Heart right ventricle (tissue), 16 donors: Measurements from ENCODE around the gene PCMTD2. TPM values are rescaled to one million over a fixed set of nuclear protein-coding genes. Genes with fewer than 3 reads are reported as not detected.

Experiments
- ATAC-seq, 8 donors: fragments of 200-7000 bp; cut with Tn5 transposase; one replicate each; pipeline ENCODE4 v1.9.1; 2020; ENCODE audit warnings: mild to moderate bottlenecking in 8 of 8, moderate library complexity in 8 of 8, moderate number of reproducible peaks in 1 of 8
- DNase-seq, 2 donors: peaks; one replicate each; pipeline ENCODE4 v3.0.0-alpha.2; 2020
- H3K27ac ChIP-seq, 10 donors: fragments of 200-600 bp; sonication (generic) in 2 of 10; one replicate each; pipeline versions ENCODE4 v1.5.0 to v1.8.0; 2020 to 2022; ENCODE audit warnings: mild to moderate bottlenecking in 3 of 10
- H3K27me3 ChIP-seq, 7 donors: fragments of 200-600 bp; one replicate each; pipeline ENCODE4 v1.8.0; 2021 to 2022; ENCODE audit warnings: mild to moderate bottlenecking in 2 of 7
- H3K36me3 ChIP-seq, 9 donors: fragments of 200-600 bp; sonication (generic) in 1 of 9; one replicate each; pipeline versions ENCODE4 v1.5.0 to v1.8.0; 2020 to 2022; ENCODE audit warnings: mild to moderate bottlenecking in 2 of 9
- H3K4me1 ChIP-seq, 9 donors: fragments of 200-600 bp; sonication (generic) in 1 of 9; one replicate each; pipeline versions ENCODE4 v1.5.0 to v1.8.0; 2020 to 2022; ENCODE audit warnings: mild to moderate bottlenecking in 4 of 9
- H3K4me3 ChIP-seq, 10 donors: fragments of 200-600 bp; sonication (generic) in 2 of 10; one replicate each; pipeline versions ENCODE4 v1.5.0 to v1.8.0; 2020 to 2022; ENCODE audit warnings: mild to moderate bottlenecking in 7 of 10, moderate library complexity in 2 of 10
- H3K9me3 ChIP-seq, 11 donors: fragments of 200-600 bp in 10 of 11; sonication (generic) in 2 of 11; one replicate each; pipeline versions ENCODE4 v1.5.0 to v1.8.0; 2013 to 2022; ENCODE audit warnings: mild to moderate bottlenecking in 2 of 11, control low read depth in 1 of 11, moderate library complexity in 1 of 11
- CTCF ChIP-seq, 9 donors: fragments of 200-600 bp; sonication (generic) in 2 of 9; IDR thresholded peaks; one replicate each; pipeline versions ENCODE4 v1.5.0 to v1.8.0; 2021 to 2022; ENCODE audit warnings: antibody characterized with exemption in 9 of 9, mild to moderate bottlenecking in 5 of 9, moderate library complexity in 1 of 9
- WGBS, 2 donors: extraction: QIAGEN DNeasy Blood & Tissue Kit; methylation state at CpG; one replicate each; pipeline ENCODE4 v1.1.7; 2013; ENCODE audit warnings: inconsistent platforms in 1 of 2; 5-methylcytosine and 5-hydroxymethylcytosine counted together
- intact Hi-C, 10 donors: fragments of 100-400 bp; cut with DNase I; formaldehyde crosslinking; loops; one replicate each; pipeline versions ENCODE4 v1.11.1 to v1.14.2; 2022
- polyA plus RNA-seq, 2 donors: library from polyadenylated mRNA; stranded (reverse); fragments of 200-250 nt; gene quantifications; one replicate each; pipeline ENCODE4 v1.2.3, GENCODE V29; 2013
- total RNA-seq, 10 donors: library from RNA; stranded (reverse); fragmentation: NEBNext Ultra II Directional in 3 of 10; extraction: Animal tissue kit (Norgen Biotek cat#: 25700) in 3 of 10; gene quantifications; one replicate each; pipeline versions ENCODE4 v1.2.1 to v1.2.4, GENCODE V29; 2021 to 2023
- donor health status: Arrhythmogenic right ventricular cardiomyopathy.
- donor health status: ischemic (EF 13 %, LVEDD 7.1; RV severe dilation, severe dysfunction).
- donor health status: healthy with polysubstance abuse.
- donor health status: DM: no; HTN: yes; CAD: no.
- donor health status: DM: no; HTN: no; CAD: no.
- donor health status: ischemic (EF 25% LVEDD 6.9; RV normal size, moderate dysfunction).
- donor health status: ischemic (EF 25% LVEDD 5.7; RV mildly dilated, moderate dysfunction).
- donor health status: healthy.
- donor health status: DM: yes; HTN: yes; CAD: no.
- donor health status: Ischemic cardiomyopathy.
- donor health status: ischemic (EF 35%, LVEDD 5.7; RV mildly dilated, moderate dysfunction).
- donor health status: nonischemic (EF 11% LVEDD 7.7; RV severe dilation, severe dysfunction).
- donor health status: DM: yes; HTN: yes; CAD: no.
- donor health status: PGD.
- donor health status: ischemic (EF 29% LVEDD 5.4; RV normal size, mild dysfunction).
- donor health status: nonischemic (EF 23%, LVEDD 6.1; RV moderate dilation, normal function).

The PCMTD2 gene
- total and polyA plus RNA-seq, 12 donors: 11.7 to 83.5 (median 67.9) TPM

DNA sequence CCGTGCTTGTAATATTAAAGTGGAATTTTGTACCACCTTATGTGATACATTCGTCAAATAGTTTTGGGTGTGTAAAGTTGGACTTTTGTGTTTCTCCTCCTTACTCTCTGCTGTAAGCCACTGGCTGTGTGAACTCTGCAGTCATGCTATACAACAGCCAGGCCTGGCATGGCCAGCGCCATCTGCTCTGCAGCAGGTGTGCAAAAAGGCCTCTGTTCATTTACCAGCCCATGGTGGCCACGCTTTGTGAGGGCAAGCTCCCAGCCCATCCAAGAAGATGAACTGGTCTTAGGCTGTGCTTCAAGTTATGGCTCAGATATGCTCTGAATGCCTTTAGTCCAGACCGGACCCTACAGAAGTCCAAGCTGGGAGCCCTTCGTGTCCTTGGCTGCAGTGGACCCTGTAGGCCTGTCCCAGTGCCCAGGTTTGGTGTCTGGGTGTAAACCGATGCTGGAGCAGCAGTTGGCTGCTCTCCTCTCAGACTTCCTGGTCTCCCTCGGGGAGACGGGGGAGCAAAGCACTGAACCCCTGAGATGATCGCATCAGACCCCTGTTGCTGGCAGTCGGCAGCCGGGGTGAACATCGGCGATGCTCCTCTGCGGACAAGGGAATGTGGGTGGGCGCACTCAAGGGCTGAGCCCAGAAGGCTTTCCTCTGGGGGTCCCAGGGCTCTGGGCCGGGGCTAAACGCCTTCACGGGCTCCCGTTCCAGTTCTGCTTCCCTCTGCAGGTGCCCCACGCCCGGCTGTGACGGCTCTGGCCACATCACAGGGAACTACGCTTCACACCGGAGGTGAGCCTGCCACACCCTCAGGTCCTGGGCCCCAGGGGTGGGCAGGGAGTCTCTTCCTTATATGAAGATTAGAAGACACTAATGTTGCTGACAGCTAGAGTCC lies 28.6 kb upstream of the PCMTD2 start:
- Histone ChIP-seq H3K36me3 (no peaks in the 10 kb centered on the region), H3K27me3 (no peaks in the 10 kb centered on the region), H3K9me3 (no peaks in the 10 kb centered on the region), H3K27ac (no peak overlapping the region), H3K4me1 (peaks cover 26 to 36% (median 35%) of the 10 kb centered on the region in 9 donors), H3K4me3 (no peak overlapping the region)
- WGBS, 2 donors: 90 to 91% methylated on average over 25 of the region's 25 CpGs
- ATAC-seq (no peak), DNase-seq (peak in 1 of 2 donors; percentile 3)
- intact Hi-C loops: no loop called here
- TF ChIP-seq CTCF (IDR thresholded peaks at IDR 0.05): no peak

GRCh38 chr20:64228086-64228653 lies 27.4 kb upstream of the PCMTD2 start:
- Histone ChIP-seq H3K27ac (no peak overlapping the region), H3K27me3 (no peaks in the 10 kb centered on the region), H3K9me3 (no peaks in the 10 kb centered on the region), H3K36me3 (no peaks in the 10 kb centered on the region), H3K4me1 (peaks cover 14 to 32% (median 23%) of the 10 kb centered on the region in 9 donors), H3K4me3 (no peak overlapping the region)
- 88 to 94% methylated on average over 8 of the region's 8 CpGs for WGBS, 2 donors
- intact Hi-C loops: no loop called here
- ATAC-seq: no peak
- TF ChIP-seq CTCF (IDR thresholded peaks at IDR 0.05): no peak
- DNase-seq: no peak

- Histone ChIP-seq H3K27me3 (no peaks in the 10 kb centered on the region), H3K9me3 (no peaks in the 10 kb centered on the region), H3K27ac (no peak overlapping the region), H3K4me1 (peaks cover 9 to 29% (median 16%) of the 10 kb centered on the region in 9 donors), H3K4me3 (no peak overlapping the region), H3K36me3 (no peaks in the 10 kb centered on the region)
- ATAC-seq: no peak
- intact Hi-C loops: no loop called here
- no peak for TF ChIP-seq CTCF (IDR thresholded peaks at IDR 0.05)
- WGBS, 2 donors: 80 to 90% methylated on average over 14 of the region's 14 CpGs
- peak in 1 of 2 donors; percentile 3 for DNase-seq
Observed at GRCh38 chr20:64228751-64229506, 26.6 kb upstream of the PCMTD2 start.

DNA sequence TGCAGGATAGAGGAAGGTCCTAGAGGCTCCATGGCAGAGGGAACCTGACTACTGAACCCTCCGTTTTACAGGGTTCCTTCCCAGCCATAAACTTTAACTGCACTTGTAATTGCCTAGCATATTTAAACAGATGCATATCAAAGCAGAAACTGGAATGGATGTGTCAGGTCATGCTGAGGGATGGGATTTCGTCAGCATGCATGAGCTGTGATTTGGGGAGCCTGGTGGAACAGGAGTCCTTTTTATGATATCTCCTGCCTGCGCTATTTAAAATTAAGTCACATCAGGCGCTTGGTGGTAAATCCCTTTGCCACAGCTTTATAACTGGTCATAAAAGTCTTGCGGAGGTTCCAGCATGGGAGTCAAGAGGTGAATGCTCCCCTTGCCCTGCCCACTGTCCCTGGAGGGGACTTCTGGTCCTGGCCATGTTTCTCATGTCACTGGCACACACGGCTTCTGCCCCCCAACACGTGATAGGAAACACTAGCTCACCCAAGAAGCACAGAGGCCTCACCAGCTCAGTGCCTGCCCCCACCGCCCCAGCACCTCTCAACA lies 26.0 kb upstream of the PCMTD2 start:
- no peak for TF ChIP-seq CTCF (IDR thresholded peaks at IDR 0.05)
- Histone ChIP-seq H3K36me3 (no peaks in the 10 kb centered on the region), H3K4me1 (peaks cover 3 to 27% (median 14%) of the 10 kb centered on the region in 9 donors), H3K27me3 (no peaks in the 10 kb centered on the region), H3K27ac (no peak overlapping the region), H3K9me3 (no peaks in the 10 kb centered on the region), H3K4me3 (no peak overlapping the region)
- DNase-seq (no peak), ATAC-seq (no peak)
- WGBS, 2 donors: 87 to 89% methylated on average over 8 of the region's 8 CpGs
- intact Hi-C loops: loop anchor here in 1 of 10 donors (2.0 kb wide), 1 partner anchor 23 kb away; no protein-coding TSS in a partner anchor
